SK-N-SH (cell line): ENCODE data around the gene RAB11FIP5. TPM values are rescaled to one million over a fixed set of nuclear protein-coding genes. Genes with fewer than 3 reads are reported as not detected.

Experiments
- CTCF ChIA-PET: fragments of 300-600, 350-600 bp; formaldehyde crosslinking; extraction: SDS; loops from one replicate; lab custom pipeline; 2021; lab: Yijun Ruan, JAX
- POLR2A ChIA-PET: fragments of 350-600 bp; sonication (Branson Sonifier 250); formaldehyde crosslinking; extraction: SDS; loops from one replicate; lab custom pipeline; 2020; ENCODE audit warnings: antibody characterized with exemption, inconsistent platforms; lab: Yijun Ruan, JAX
- DNase-seq: peaks from one replicate; pipeline ENCODE4 v3.0.0; 2012
- H2AFZ ChIP-seq: fragments of 200-600 bp; sonication (generic); 2 replicates; pipeline ENCODE4 v1.8.1; 2016; ENCODE audit warnings: antibody characterized with exemption, mild to moderate bottlenecking, low read depth
- H3F3A ChIP-seq: fragments of 200-600 bp; sonication (generic); replicated peaks from 2 replicates; pipeline ENCODE3; 2016; ENCODE audit warnings: antibody characterized with exemption, mild to moderate bottlenecking; ENCODE audit not compliant: insufficient read depth
- H3K27ac ChIP-seq, 2 experiments: fragments of 200-500 bp in 1 of 2; fragments of 200-600 bp in 1 of 2; sonication (Bioruptor generic) in 1 of 2; sonication (generic), shearing (Covaris generic) in 1 of 2; 2 replicates each; pipeline versions ENCODE4 v1.5.1 to v1.6.1; 2014 to 2016; ENCODE audit warnings: low read depth in 2 of 2, inconsistent platforms in 1 of 2, low read length in 1 of 2, mild to moderate bottlenecking in 1 of 2, mixed read lengths in 1 of 2
- H3K27me3 ChIP-seq: fragments of 200-600 bp; sonication (generic), shearing (Covaris generic); 2 replicates; pipeline ENCODE4 v1.6.1; 2016; ENCODE audit warnings: mixed run types; ENCODE audit not compliant: insufficient read depth
- H3K36me3 ChIP-seq, 2 experiments: fragments of 200-500 bp in 1 of 2; fragments of 200-600 bp in 1 of 2; sonication (Bioruptor generic) in 1 of 2; sonication (generic) in 1 of 2; replicated peaks in 1 of 2; 2 replicates each; pipeline versions ENCODE3 to v1.5.1; 2014 to 2016; ENCODE audit warnings: low read length in 1 of 2, mild to moderate bottlenecking in 1 of 2; ENCODE audit not compliant: insufficient read depth in 2 of 2, control insufficient read depth in 1 of 2
- H3K4me1 ChIP-seq, 2 experiments: fragments of 200-500 bp in 1 of 2; fragments of 200-600 bp in 1 of 2; sonication (Bioruptor generic) in 1 of 2; sonication (generic), shearing (Covaris generic) in 1 of 2; 2 replicates each; pipeline versions ENCODE4 v1.5.1 to v1.6.1; 2014 to 2016; ENCODE audit warnings: low read depth in 1 of 2, low read length in 1 of 2, mixed run types in 1 of 2; ENCODE audit not compliant: insufficient read depth in 2 of 2, control insufficient read depth in 1 of 2
- H3K4me2 ChIP-seq: fragments of 200-600 bp; sonication (generic), shearing (Covaris generic); 2 replicates; pipeline ENCODE4 v1.6.1; 2017; ENCODE audit warnings: mixed run types
- H3K4me3 ChIP-seq, 2 experiments: fragments of 200-500 bp in 1 of 2; fragments of 200-600 bp in 1 of 2; sonication (Bioruptor generic) in 1 of 2; sonication (generic), shearing (Covaris generic) in 1 of 2; 2 replicates each; pipeline versions ENCODE4 v1.5.1 to v1.8.1; 2014 to 2016; ENCODE audit warnings: low read depth in 2 of 2, inconsistent platforms in 1 of 2, low read length in 1 of 2, mild to moderate bottlenecking in 1 of 2, mixed read lengths in 1 of 2, moderate library complexity in 1 of 2
- H3K79me2 ChIP-seq: fragments of 200-600 bp; sonication (generic); 2 replicates; pipeline ENCODE4 v1.8.1; 2017; ENCODE audit warnings: mild to moderate bottlenecking; ENCODE audit not compliant: insufficient read depth
- H3K9ac ChIP-seq: fragments of 200-600 bp; sonication (generic); 2 replicates; pipeline ENCODE4 v1.6.1; 2017; ENCODE audit warnings: mixed run types
- H3K9me2 ChIP-seq: fragments of 200-600 bp; sonication (generic); 2 replicates; pipeline ENCODE4 v1.6.1; 2017; ENCODE audit warnings: mixed run types
- H3K9me3 ChIP-seq: fragments of 200-600 bp; sonication (generic); 2 replicates; pipeline ENCODE4 v1.6.1; 2017; ENCODE audit warnings: mixed run types, mild to moderate bottlenecking, moderate library complexity
- H4K20me1 ChIP-seq: fragments of 200-600 bp; sonication (generic); 2 replicates; pipeline ENCODE4 v1.6.1; 2017; ENCODE audit warnings: mild to moderate bottlenecking, mixed run types; ENCODE audit not compliant: insufficient read depth
- CTCF ChIP-seq: fragments of 200-600 bp; sonication (generic); IDR thresholded peaks from 2 replicates; pipeline ENCODE4 v1.6.1; 2017; ENCODE audit warnings: antibody characterized with exemption, mild to moderate bottlenecking, moderate library complexity
- ELF1 ChIP-seq: IDR thresholded peaks from 2 replicates; pipeline ENCODE4 v1.4.0; 2012
- EZH2phosphoT487 ChIP-seq: fragments of 200-600 bp; sonication (generic); IDR thresholded peaks from 2 replicates; pipeline ENCODE4 v1.6.1; 2017; ENCODE audit warnings: low read depth, mixed run types, mild to moderate bottlenecking, antibody characterized with exemption, moderate library complexity, borderline replicate concordance
- FOSL2 ChIP-seq: IDR thresholded peaks from 2 replicates; pipeline ENCODE4 v1.4.0; 2012; ENCODE audit warnings: low read depth, mild to moderate bottlenecking, moderate library complexity, borderline replicate concordance
- FOXM1 ChIP-seq: IDR thresholded peaks from 2 replicates; pipeline ENCODE4 v1.4.0; 2012; ENCODE audit warnings: low read depth, mild to moderate bottlenecking
- GABPA ChIP-seq: IDR thresholded peaks from 2 replicates; pipeline ENCODE4 v1.4.0; 2012; ENCODE audit warnings: low read depth, mild to moderate bottlenecking
- JUND ChIP-seq: IDR thresholded peaks from 2 replicates; pipeline ENCODE4 v1.4.0; 2012
- PBX3 ChIP-seq: IDR thresholded peaks from 2 replicates; pipeline ENCODE4; 2012
- POLR2AphosphoS5 ChIP-seq: IDR thresholded peaks from 2 replicates; pipeline ENCODE4 v1.6.1; 2012; ENCODE audit warnings: low read depth, low read length
- RAD21 ChIP-seq: IDR thresholded peaks from 2 replicates; pipeline ENCODE4 v1.6.1; 2012; ENCODE audit warnings: mild to moderate bottlenecking, low read length
- RFX5 ChIP-seq: IDR thresholded peaks from 2 replicates; pipeline ENCODE4 v1.6.1; 2012; ENCODE audit warnings: mild to moderate bottlenecking, improper control_type of control experiment, low read length
- SMC3 ChIP-seq: IDR thresholded peaks from 2 replicates; pipeline ENCODE4 v1.6.1; 2012; ENCODE audit warnings: low read depth, low read length, improper control_type of control experiment
- TAF1 ChIP-seq: IDR thresholded peaks from 2 replicates; pipeline ENCODE4 v1.6.1; 2012; ENCODE audit warnings: low read depth, mild to moderate bottlenecking, low read length, moderate library complexity, borderline replicate concordance
- TCF12 ChIP-seq: IDR thresholded peaks from 2 replicates; pipeline ENCODE4 v1.4.0; 2012
- USF2 ChIP-seq: fragments of 150-350 bp; IDR thresholded peaks from 2 replicates; pipeline ENCODE4 v1.6.1; 2017; ENCODE audit warnings: antibody characterized with exemption, low read length, low read depth, borderline replicate concordance
- WGBS: methylation state at CpG from one replicate; pipeline ENCODE4 v1.1.6; 2017; ENCODE audit warnings: low lambda C conversion rate; 5-methylcytosine and 5-hydroxymethylcytosine counted together
- polyA plus RNA-seq, 3 experiments: library from polyadenylated mRNA; depleted of rRNA; stranded (reverse); fragments of >200 nt; gene quantifications; 2 replicates each; pipeline ENCODE4 v1.2.3, GENCODE V29; 2012

The RAB11FIP5 gene
- polyA plus RNA-seq, 1 of the 3 experiments (the other 2 are of a cell fraction), result 17.1 TPM

GRCh38 chr2:73069855-73070642, 42.7 kb downstream of the RAB11FIP5 start:
- CTCF ChIA-PET, result interaction anchor here (1.0 to 2.9 kb wide), 3 partner anchors 16 to 177 kb away, joined by 5 to 12 read pairs (median 5); no protein-coding TSS in a partner anchor
- POLR2A ChIA-PET, result no interaction called here
- Histone ChIP-seq H2AFZ (peak overlapping the region; percentile 71), H4K20me1 (no peaks in the 10 kb centered on the region), H3K27ac (peak overlapping the region in 1 of 2 experiments; percentile 81; a peak in 3 of 4 replicates), H3K4me2 (peak overlapping the region; percentile 99), H3K36me3 (peaks cover 0 to under 1% of the 10 kb centered on the region in 2 experiments), H3K4me1 (peaks cover 3 to 15% of the 10 kb centered on the region in 2 experiments; a peak in 2 of 4 replicates), H3K4me3 (peak overlapping the region; percentile 92 to 98), H3K27me3 (no peaks in the 10 kb centered on the region), H3K9me3 (no peaks in the 10 kb centered on the region), H3K79me2 (peaks cover 57% of the 10 kb centered on the region), H3K9ac (peak overlapping the region; percentile 90), H3K9me2 (no peaks in the 10 kb centered on the region), H3F3A (no peaks in the 10 kb centered on the region)
- DNase-seq, result no peak
- 27% methylated on average over 28 of the region's 29 CpGs for WGBS
- TF ChIP-seq TAF1, result no peak
- no peak for TF ChIP-seq ELF1
- no peak for TF ChIP-seq FOXM1
- no peak for TF ChIP-seq RFX5
- TF ChIP-seq CTCF, result no peak
- TF ChIP-seq RAD21, result no peak
- TF ChIP-seq SMC3, result no peak
- TF ChIP-seq FOSL2, result no peak
- TF ChIP-seq POLR2AphosphoS5, result no peak
- no peak for TF ChIP-seq PBX3
- no peak for TF ChIP-seq GABPA

- H3K9ac ChIP-seq, result peak overlapping the region; percentile 90
- no peaks in the 10 kb centered on the region for H4K20me1 ChIP-seq
- DNase-seq, result no peak
- H3K9me3 ChIP-seq, result no peaks in the 10 kb centered on the region
- ChIA-PET POLR2A (no interaction called here), CTCF (interaction anchor here (1.0 to 2.9 kb wide), 3 partner anchors 17 to 177 kb away, joined by 5 to 12 read pairs (median 5); no protein-coding TSS in a partner anchor)
- H3K36me3 ChIP-seq, result no peaks in the 10 kb centered on the region
- WGBS, result 87% methylated on average over 7 of the region's 7 CpGs
- peaks cover under 1% of the 10 kb centered on the region for H3F3A ChIP-seq
- peaks cover 60% of the 10 kb centered on the region for H3K79me2 ChIP-seq
- H3K4me1 ChIP-seq, result peaks cover 7 to 15% of the 10 kb centered on the region in 2 experiments; a peak in 2 of 4 replicates
- no peaks in the 10 kb centered on the region for H3K27me3 ChIP-seq
- peak overlapping the region; percentile 99 for H3K4me2 ChIP-seq
- TF ChIP-seq USF2 (no peak), JUND (no peak), TCF12 (no peak), EZH2phosphoT487 (no peak), TAF1 (no peak), RAD21 (no peak)
- H3K27ac ChIP-seq, result no peak overlapping the region
- H3K9me2 ChIP-seq, result no peaks in the 10 kb centered on the region
- no peak overlapping the region for H2AFZ ChIP-seq
- H3K4me3 ChIP-seq, result peak overlapping the region; percentile 92 to 98; a peak in 3 of 4 replicates
These were observed 43.5 kb downstream of the RAB11FIP5 start for GRCh38 chr2:73069041-73069854.
